ENCODE results near the gene NEO1.

- TF ChIP-seq EZH2 (IDR thresholded peaks at IDR 0.05) (no peak), POLR2AphosphoS5 (IDR thresholded peaks at IDR 0.05; ENCODE audit: borderline replicate concordance, low read depth, low read length) (no peak), FOXP2 (optimal IDR thresholded peaks at IDR 0.05; ENCODE audit: control extremely low read depth, extremely low read length, insufficient read depth) (no peak)
Measured at GRCh38 chr15:73031648-73032047, 20.6 kb upstream of the NEO1 start.

All from SK-N-MC (cell line).